Activated CD4-positive, alpha-beta T cell treated with anti-CD3 and anti-CD28 coated beads, Interleukin-2, amount 50 U/mL, for 4 hours (primary cell): ENCODE results near the gene TUFT1.
"Not testable (repeated sequence)": the region's sequence is repeated elsewhere in the genome, so short reads cannot be mapped to it uniquely, and the experiment has no call there.

Experiments
- DNase-seq, 2 experiments: peaks; one replicate each; pipeline ENCODE4 v3.0.0-alpha.2; 2020

TUFT1 gene

GRCh38 chr1:151583796-151584195 is 43.7 kb downstream of the TUFT1 start:
- no peak for DNase-seq

GRCh38 chr1:151584278-151584677 is 44.2 kb downstream of the TUFT1 start:
- no peak for DNase-seq

- no peak for DNase-seq
Observed at GRCh38 chr1:151584780-151585179, 44.7 kb downstream of the TUFT1 start.

- DNase-seq: no peak
Observed at GRCh38 chr1:151585622-151586021, 45.5 kb downstream of the TUFT1 start.

- no peak for DNase-seq
Observed at GRCh38 chr1:151590961-151591360, 50.9 kb downstream of the TUFT1 start.

GRCh38 chr1:151593730-151594129 is 53.6 kb downstream of the TUFT1 start:
- no peak for DNase-seq

GRCh38 chr1:151594143-151594625 is 54.1 kb downstream of the TUFT1 start:
- peak; percentile 83 to 85 for DNase-seq

- DNase-seq: no peak
Observed at GRCh38 chr1:151596166-151596953, 56.3 kb downstream of the TUFT1 start.

GRCh38 chr1:151602550-151602949 is 62.4 kb downstream of the TUFT1 start:
- DNase-seq: not testable (repeated sequence)

- no peak for DNase-seq
Observed at GRCh38 chr1:151604291-151604690, 64.2 kb downstream of the TUFT1 start.

- DNase-seq: no peak
Observed at GRCh38 chr1:151606384-151606783, 66.3 kb downstream of the TUFT1 start.

GRCh38 chr1:151606857-151607256 is 66.7 kb downstream of the TUFT1 start:
- no peak for DNase-seq

GRCh38 chr1:151610142-151610541 is 70.0 kb downstream of the TUFT1 start:
- no peak for DNase-seq

GRCh38 chr1:151611288-151611790 is 71.2 kb downstream of the TUFT1 start:
- DNase-seq: no peak

- peak; percentile 87 to 89 for DNase-seq
Observed at GRCh38 chr1:151611832-151612500, 71.9 kb downstream of the TUFT1 start, which contains the start of gene SNX27. SNX27 (plus strand) TSS chr1:151612050; CDS start chr1:151612202, 152 bp downstream.

GRCh38 chr1:151612501-151613281 is 72.6 kb downstream of the TUFT1 start:
- peak in 1 of 2 experiments; percentile 7 for DNase-seq

GRCh38 chr1:151613282-151613780 is 73.2 kb downstream of the TUFT1 start:
- no peak for DNase-seq

GRCh38 chr1:151615711-151616504 is 75.8 kb downstream of the TUFT1 start:
- no peak for DNase-seq

GRCh38 chr1:151616505-151616849 is 76.4 kb downstream of the TUFT1 start:
- DNase-seq: no peak

GRCh38 chr1:151618003-151618402 is 77.9 kb downstream of the TUFT1 start:
- no peak for DNase-seq

GRCh38 chr1:151618470-151618869 is 78.4 kb downstream of the TUFT1 start:
- no peak for DNase-seq

GRCh38 chr1:151618996-151619395 is 78.9 kb downstream of the TUFT1 start:
- not testable (repeated sequence) for DNase-seq
